Left ventricle myocardium inferior (tissue), 1 donor: ENCODE data around the gene FIGLA. TPM values are rescaled to one million over a fixed set of nuclear protein-coding genes. Genes with fewer than 3 reads are reported as not detected.

Source experiments
- DNase-seq: peaks from one replicate; pipeline ENCODE4 v3.0.0-alpha.2; 2020
- H3K27ac ChIP-seq: fragments of 200-600 bp; replicated peaks from 2 replicates; pipeline ENCODE4 v1.8.0; 2021
- H3K27me3 ChIP-seq: fragments of 200-600 bp; 2 replicates; pipeline ENCODE4 v1.8.0; 2021; ENCODE audit warnings: low read depth
- H3K36me3 ChIP-seq: fragments of 200-600 bp; 2 replicates; pipeline ENCODE4 v1.8.0; 2021
- H3K4me1 ChIP-seq: fragments of 200-600 bp; 2 replicates; pipeline ENCODE4 v1.8.0; 2021
- H3K4me3 ChIP-seq: fragments of 200-600 bp; 2 replicates; pipeline ENCODE4 v1.8.0; 2021; ENCODE audit warnings: mild to moderate bottlenecking, moderate library complexity
- H3K9me3 ChIP-seq: fragments of 200-600 bp; replicated peaks from 2 replicates; pipeline ENCODE4 v1.8.0; 2021
- intact Hi-C: fragments of 100-400 bp; cut with micrococcal nuclease; formaldehyde crosslinking; loops from one replicate; pipeline ENCODE4 v1.11.0; 2022
- total RNA-seq: library from RNA; stranded (reverse); fragmentation: NEBNext Ultra II Directional; extraction: Animal tissue kit (Norgen Biotek cat#: 25700); gene quantifications from one replicate; pipeline ENCODE4 v1.2.1, GENCODE V29; 2021
- TF ChIP-seq, protein P1 (sequence below): fragments of 200-600 bp; IDR thresholded peaks from 2 replicates; pipeline ENCODE4 v1.8.0; 2021; ENCODE audit warnings: antibody characterized with exemption, mild to moderate bottlenecking, borderline replicate concordance
- donor health status: DM: no; HTN: yes; CAD: no; lungs with severe emphysema.

Gene FIGLA
- total RNA-seq, 1 donor from 2014 or later, result not detected

DNA sequence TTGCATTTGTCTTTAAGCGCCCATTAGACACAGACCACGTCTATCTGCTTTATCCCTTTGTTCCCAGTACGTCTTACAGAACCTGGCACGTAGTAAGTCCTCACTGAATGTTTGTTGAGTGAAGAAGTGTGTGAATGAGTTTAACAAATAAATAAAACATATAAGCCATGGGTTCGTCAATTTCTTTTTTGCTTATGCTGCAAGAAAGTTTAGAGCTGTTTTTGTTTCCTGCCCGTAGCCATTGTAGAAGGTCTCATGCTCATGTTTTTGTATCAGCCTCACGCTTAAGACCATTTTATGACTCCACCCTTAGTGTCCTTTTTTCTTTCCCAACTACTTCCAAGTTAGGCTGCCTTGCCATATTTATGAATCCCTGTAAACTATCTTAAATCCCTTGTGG lies 24.9 kb downstream of the FIGLA start:
- TF ChIP-seq, protein P1, sequence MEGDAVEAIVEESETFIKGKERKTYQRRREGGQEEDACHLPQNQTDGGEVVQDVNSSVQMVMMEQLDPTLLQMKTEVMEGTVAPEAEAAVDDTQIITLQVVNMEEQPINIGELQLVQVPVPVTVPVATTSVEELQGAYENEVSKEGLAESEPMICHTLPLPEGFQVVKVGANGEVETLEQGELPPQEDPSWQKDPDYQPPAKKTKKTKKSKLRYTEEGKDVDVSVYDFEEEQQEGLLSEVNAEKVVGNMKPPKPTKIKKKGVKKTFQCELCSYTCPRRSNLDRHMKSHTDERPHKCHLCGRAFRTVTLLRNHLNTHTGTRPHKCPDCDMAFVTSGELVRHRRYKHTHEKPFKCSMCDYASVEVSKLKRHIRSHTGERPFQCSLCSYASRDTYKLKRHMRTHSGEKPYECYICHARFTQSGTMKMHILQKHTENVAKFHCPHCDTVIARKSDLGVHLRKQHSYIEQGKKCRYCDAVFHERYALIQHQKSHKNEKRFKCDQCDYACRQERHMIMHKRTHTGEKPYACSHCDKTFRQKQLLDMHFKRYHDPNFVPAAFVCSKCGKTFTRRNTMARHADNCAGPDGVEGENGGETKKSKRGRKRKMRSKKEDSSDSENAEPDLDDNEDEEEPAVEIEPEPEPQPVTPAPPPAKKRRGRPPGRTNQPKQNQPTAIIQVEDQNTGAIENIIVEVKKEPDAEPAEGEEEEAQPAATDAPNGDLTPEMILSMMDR, result no peak
- H3K4me1 ChIP-seq, result peaks cover 16% of the 10 kb centered on the region
- no peaks in the 10 kb centered on the region for H3K9me3 ChIP-seq
- no peak overlapping the region for H3K27ac ChIP-seq
- H3K36me3 ChIP-seq, result no peaks in the 10 kb centered on the region
- peaks cover 83% of the 10 kb centered on the region for H3K27me3 ChIP-seq
- no peak for DNase-seq
- intact Hi-C loops, result no loop called here
- no peak overlapping the region for H3K4me3 ChIP-seq

DNA sequence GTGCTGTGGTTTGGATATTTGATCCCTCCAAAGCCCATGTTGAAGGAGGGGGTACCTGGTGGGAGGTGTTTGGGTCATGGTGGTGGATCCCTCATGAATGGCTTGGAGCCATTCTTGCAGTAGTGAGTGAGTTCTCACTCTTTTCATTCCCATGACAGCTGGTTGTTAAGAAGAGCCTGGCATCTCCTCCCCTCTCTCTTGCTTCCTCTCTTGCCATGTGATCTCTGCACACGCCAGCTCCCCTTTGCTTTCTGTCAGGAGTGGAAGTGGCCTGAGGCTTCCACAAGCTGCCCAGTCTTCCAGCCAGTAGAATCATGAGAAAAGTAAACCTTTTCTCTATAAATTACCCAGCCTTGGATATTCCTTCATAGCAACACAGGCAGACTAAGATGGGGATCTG lies 31.0 kb downstream of the FIGLA start:
- intact Hi-C loops, result no loop called here

DNA sequence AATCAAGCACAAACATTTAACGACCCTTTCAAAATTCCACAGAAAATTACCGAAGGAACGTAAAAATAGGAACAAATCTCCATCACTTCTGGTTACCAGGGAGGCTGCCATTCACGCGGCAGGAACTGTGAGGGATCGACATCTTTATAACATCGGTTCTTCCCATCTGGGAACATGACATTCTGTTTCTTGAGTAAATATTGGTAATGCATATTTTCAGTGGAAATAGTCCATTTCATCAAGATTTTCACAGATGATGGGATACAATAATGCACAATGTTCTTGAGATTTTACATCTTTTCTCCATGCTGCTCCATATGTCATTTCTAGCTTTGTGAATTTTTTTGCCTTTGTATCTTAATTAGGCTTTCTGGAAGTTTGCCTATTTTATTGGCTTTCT lies 32.5 kb downstream of the FIGLA start:
- intact Hi-C loops, result no loop called here
- H3K9me3 ChIP-seq, result no peaks in the 10 kb centered on the region
- TF ChIP-seq, protein P1, result no peak
- H3K27me3 ChIP-seq, result peaks cover 74% of the 10 kb centered on the region
- no peaks in the 10 kb centered on the region for H3K36me3 ChIP-seq
- H3K4me1 ChIP-seq, result no peaks in the 10 kb centered on the region
- H3K27ac ChIP-seq, result no peak overlapping the region
- no peak for DNase-seq
- H3K4me3 ChIP-seq, result no peak overlapping the region

More for the DNA sequence above, 31.0 kb downstream of the FIGLA start:
- DNase-seq, result no peak
- Histone ChIP-seq H3K4me3 (no peak overlapping the region), H3K27ac (no peak overlapping the region), H3K27me3 (peaks cover 78% of the 10 kb centered on the region), H3K4me1 (no peaks in the 10 kb centered on the region), H3K9me3 (no peaks in the 10 kb centered on the region), H3K36me3 (no peaks in the 10 kb centered on the region)
- TF ChIP-seq, protein P1, result no peak

GRCh38 chr2:70757360-70757759 lies 33.1 kb downstream of the FIGLA start:
- no peak for DNase-seq
- Histone ChIP-seq H3K27ac (no peak overlapping the region), H3K4me1 (no peaks in the 10 kb centered on the region), H3K4me3 (no peak overlapping the region), H3K36me3 (no peaks in the 10 kb centered on the region), H3K9me3 (no peaks in the 10 kb centered on the region), H3K27me3 (peaks cover 75% of the 10 kb centered on the region)
- intact Hi-C loops, result no loop called here
- TF ChIP-seq, protein P1, result no peak

DNA sequence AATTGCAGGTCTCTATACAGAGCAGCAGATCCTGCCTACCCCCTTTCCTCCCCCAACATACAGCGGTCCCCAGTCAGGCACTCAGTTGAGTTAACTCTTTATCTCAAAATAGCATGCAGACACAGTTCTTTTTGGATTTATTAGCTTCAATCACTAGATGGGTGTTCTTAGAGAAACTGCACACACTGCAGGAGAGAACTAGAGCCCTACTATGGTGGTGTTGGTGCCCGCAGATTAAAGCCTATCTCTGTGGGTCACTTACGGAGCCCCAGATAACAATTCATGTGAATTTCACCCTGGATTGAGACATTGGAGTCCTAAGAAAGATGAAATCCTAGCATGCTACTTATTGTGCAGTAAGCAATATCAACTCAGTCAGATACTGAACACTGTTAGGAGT lies 34.3 kb downstream of the FIGLA start:
- Histone ChIP-seq H3K9me3 (no peaks in the 10 kb centered on the region), H3K4me1 (no peaks in the 10 kb centered on the region), H3K36me3 (no peaks in the 10 kb centered on the region), H3K27ac (no peak overlapping the region), H3K27me3 (peaks cover 68% of the 10 kb centered on the region), H3K4me3 (no peak overlapping the region)
- intact Hi-C loops, result no loop called here
- TF ChIP-seq, protein P1, result no peak
- DNase-seq, result no peak

DNA sequence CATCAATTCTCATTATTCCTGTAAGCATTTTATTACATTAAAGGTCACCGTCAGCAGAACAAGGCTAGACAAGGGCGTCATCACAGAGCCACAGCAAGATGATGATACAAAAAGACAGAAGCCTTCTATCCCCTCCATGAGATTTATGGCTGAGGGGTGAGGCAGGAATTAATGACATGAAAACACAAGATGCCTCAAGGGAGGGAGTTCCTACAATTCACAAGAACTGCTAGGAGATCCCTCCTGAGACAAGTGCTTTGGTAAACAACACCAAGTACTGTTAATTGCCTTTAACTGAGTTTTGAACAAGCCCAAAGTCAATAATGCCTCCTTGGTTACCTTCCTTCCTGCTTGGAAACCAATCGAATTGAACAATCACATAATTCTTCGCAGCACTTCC lies 36.5 kb downstream of the FIGLA start:
- no peak for DNase-seq
- H3K27ac ChIP-seq, result no peak overlapping the region
- H3K27me3 ChIP-seq, result peaks cover 74% of the 10 kb centered on the region
- intact Hi-C loops, result no loop called here
- TF ChIP-seq, protein P1, result no peak
- H3K4me1 ChIP-seq, result no peaks in the 10 kb centered on the region
- H3K9me3 ChIP-seq, result no peaks in the 10 kb centered on the region
- H3K36me3 ChIP-seq, result no peaks in the 10 kb centered on the region
- no peak overlapping the region for H3K4me3 ChIP-seq
